ENCODE results near the gene ARHGAP26.
A peak's percentile ranks its signal among the peaks of the same experiment; 100 is the strongest.
"Not testable (repeated sequence)": the region's sequence is repeated elsewhere in the genome, so short reads cannot be mapped to it uniquely, and the experiment has no call there.

Gene ARHGAP26

GRCh38 chr5:143200781-143201398, 430.7 kb downstream of the ARHGAP26 start:
- in situ Hi-C loops (cut with HindIII; ENCODE audit: low pct_unique_long_range_greater_than_20kb, low sequenced_read_pairs), result no loop called here
- no peak for DNase-seq (ENCODE audit: low read depth in 1 of 2, low spot score in 1 of 2)
- no peak for TF ChIP-seq JUND (IDR thresholded peaks at IDR 0.05; ENCODE audit: low read depth)

DNA sequence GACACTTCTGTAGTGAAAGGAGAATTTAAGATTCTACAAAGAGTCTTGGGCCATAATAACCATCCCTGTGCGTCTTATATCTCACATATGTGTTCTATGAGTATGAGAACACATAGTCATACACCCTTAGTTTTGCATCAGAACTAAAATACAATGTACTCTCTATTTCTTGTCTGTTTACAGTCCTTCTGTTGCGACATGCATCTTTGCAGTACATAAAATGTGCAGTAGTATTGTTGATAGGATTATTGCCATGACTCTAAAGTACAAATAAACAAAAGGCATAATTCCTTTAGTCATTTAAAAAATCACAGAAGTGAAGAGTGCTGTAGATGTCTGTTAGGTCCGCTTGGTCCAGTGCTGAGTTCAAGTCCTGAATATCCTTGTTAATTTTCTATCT, 431.4 kb downstream of the ARHGAP26 start:
- DNase-seq (ENCODE audit: low read depth in 1 of 2, low spot score in 1 of 2), result no peak

DNA sequence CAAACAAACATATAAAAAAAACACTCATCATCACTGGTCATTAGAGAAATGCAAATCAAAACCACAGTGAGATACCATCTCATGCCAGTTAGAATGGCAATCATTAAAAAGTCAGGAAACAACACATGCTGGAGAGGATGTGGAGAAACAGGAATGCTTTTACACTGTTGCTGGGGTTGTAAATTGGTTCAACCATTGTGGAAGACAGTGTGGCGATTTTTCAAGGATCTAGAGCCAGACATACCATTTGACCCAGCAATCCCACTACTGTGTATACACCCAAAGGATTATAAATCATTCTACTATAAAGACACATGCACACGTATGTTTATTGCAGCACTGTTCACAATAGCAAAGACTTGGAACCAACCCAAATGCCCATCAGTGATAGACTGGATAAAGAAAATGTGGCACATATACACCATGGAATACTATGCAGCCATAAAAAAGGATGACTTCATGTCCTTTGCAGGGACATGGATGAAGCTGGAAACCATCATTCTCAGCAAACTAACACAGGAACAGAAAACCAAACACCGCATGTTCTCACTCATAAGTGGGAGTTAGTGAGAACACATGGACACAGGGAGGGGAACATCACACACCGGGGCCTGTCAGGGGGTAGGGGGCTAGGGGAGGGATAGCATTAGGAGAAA, 433.3 kb downstream of the ARHGAP26 start:
- DNase-seq (ENCODE audit: low read depth in 1 of 2, low spot score in 1 of 2); in situ Hi-C loops (cut with HindIII; ENCODE audit: low pct_unique_long_range_greater_than_20kb, low sequenced_read_pairs): not testable (repeated sequence)

More for the DNA sequence above, 431.4 kb downstream of the ARHGAP26 start:
- TF ChIP-seq JUND (IDR thresholded peaks at IDR 0.05; ENCODE audit: low read depth), result no peak
- in situ Hi-C loops (cut with HindIII; ENCODE audit: low pct_unique_long_range_greater_than_20kb, low sequenced_read_pairs), result no loop called here

DNA sequence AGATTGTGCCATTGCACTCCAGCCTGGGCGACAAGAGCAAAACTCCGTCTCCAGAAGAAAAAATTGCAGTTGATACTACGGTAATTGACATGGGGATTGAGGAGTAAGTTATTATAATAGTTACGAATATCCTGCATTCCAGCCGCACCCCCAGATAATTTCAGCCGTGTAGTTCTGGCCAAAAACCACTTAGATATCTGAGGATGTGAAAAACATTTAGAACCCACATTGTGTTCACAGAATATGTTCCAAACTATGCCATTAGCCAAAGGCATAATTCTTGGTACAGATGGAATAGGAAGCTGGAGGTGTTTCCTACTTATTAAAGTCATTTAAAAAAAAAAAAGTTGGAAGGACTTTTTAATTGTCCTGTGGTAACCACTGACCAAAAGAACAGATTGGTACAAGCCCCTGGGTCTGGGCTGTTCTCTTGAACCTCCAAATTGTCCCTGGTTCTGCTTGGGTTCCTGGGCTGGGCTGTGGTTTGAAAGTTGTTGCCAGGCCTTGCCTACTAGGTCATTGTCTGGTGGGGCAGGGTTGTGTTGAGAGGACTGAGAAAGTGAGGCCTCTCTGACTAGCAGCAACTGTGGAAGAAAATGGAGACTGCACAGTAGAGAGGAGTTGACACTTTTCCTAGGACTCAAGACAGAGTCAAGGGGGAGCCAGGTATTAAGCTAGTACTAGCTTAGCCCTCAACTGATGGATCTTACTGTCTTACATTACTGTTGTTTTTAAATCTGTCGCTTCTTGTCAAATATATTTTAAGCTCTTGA, 434.5 kb downstream of the ARHGAP26 start:
- TF ChIP-seq JUND (IDR thresholded peaks at IDR 0.05; ENCODE audit: low read depth), result no peak
- in situ Hi-C loops (cut with HindIII; ENCODE audit: low pct_unique_long_range_greater_than_20kb, low sequenced_read_pairs), result no loop called here
- no peak for DNase-seq (ENCODE audit: low read depth in 1 of 2, low spot score in 1 of 2)

DNA sequence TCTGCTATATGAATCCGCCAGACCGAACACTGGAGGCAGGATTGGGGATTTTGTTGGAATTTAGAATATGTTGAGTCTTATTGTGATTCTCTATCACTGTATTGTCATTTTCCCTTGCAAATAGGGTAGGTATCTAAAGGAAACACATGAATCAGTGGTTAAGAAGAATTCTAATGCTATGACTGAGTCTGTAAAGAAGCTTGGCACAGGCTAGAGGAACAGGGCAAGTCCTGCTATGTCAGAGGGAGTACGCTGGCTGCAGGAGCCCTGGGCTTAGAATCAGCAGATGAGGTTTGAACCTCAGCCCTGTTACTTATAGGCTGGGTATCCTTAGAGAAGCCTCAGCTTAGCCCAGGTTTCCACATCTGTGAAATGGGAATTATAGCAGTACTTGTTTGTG, 435.2 kb downstream of the ARHGAP26 start:
- no peak for DNase-seq (ENCODE audit: low read depth in 1 of 2, low spot score in 1 of 2)
- no peak for TF ChIP-seq JUND (IDR thresholded peaks at IDR 0.05; ENCODE audit: low read depth)
- in situ Hi-C loops (cut with HindIII; ENCODE audit: low pct_unique_long_range_greater_than_20kb, low sequenced_read_pairs), result no loop called here

- no peak for TF ChIP-seq JUND (IDR thresholded peaks at IDR 0.05; ENCODE audit: low read depth)
- DNase-seq (ENCODE audit: low read depth in 1 of 2, low spot score in 1 of 2), result no peak
- in situ Hi-C loops (cut with HindIII; ENCODE audit: low pct_unique_long_range_greater_than_20kb, low sequenced_read_pairs), result no loop called here
Measured at GRCh38 chr5:143205883-143206195, 435.7 kb downstream of the ARHGAP26 start.

GRCh38 chr5:143206196-143207053, 436.2 kb downstream of the ARHGAP26 start:
- peak in 1 of 2 experiments; percentile 37 for DNase-seq (ENCODE audit: low read depth in 1 of 2, low spot score in 1 of 2)
- TF ChIP-seq JUND (IDR thresholded peaks at IDR 0.05; ENCODE audit: low read depth), result no peak
- in situ Hi-C loops (cut with HindIII; ENCODE audit: low pct_unique_long_range_greater_than_20kb, low sequenced_read_pairs), result no loop called here

GRCh38 chr5:143207058-143207457, 436.9 kb downstream of the ARHGAP26 start:
- in situ Hi-C loops (cut with HindIII; ENCODE audit: low pct_unique_long_range_greater_than_20kb, low sequenced_read_pairs), result no loop called here
- no peak for TF ChIP-seq JUND (IDR thresholded peaks at IDR 0.05; ENCODE audit: low read depth)
- no peak for DNase-seq (ENCODE audit: low read depth in 1 of 2, low spot score in 1 of 2)

DNA sequence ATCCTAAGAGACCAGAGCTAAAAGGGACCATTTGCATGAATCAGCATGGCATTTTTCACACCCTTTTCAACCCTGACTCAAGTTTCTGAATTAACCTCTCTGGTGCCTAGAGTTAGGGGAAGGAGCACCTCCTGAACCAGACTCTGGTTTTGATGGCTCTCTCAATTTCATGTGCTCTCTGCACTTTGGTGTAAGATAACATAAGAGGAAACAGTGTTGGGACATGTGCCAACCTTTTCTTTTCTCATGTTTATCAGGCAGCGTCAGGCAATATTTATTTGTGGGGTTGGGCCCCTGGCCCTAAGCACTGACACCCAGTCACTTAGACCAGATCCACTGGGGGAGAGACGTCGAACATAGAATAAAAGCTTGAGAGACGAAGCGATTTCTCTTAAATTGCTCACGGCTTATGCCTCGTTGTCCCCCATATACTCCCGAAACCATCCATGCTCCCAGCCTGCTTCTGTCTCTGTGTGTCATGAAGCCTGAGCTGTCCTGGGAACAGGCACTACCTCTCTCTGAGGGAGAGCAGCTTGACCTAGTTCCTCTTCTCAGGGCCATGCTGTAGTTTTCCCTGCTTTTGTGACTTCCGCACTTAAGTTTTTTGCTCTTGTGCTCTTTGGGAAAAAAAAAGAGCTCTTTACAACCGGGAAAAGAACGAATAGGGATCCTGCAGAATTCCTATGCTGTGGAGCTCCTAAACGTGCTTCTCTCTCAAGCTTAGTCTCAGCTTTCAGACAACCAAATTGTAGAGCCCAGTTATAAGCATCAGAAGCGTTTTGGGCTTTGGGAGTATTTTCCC, 437.6 kb downstream of the ARHGAP26 start:
- DNase-seq (ENCODE audit: low read depth in 1 of 2, low spot score in 1 of 2), result no peak
- no peak for TF ChIP-seq JUND (IDR thresholded peaks at IDR 0.05; ENCODE audit: low read depth)
- in situ Hi-C loops (cut with HindIII; ENCODE audit: low pct_unique_long_range_greater_than_20kb, low sequenced_read_pairs), result no loop called here

DNA sequence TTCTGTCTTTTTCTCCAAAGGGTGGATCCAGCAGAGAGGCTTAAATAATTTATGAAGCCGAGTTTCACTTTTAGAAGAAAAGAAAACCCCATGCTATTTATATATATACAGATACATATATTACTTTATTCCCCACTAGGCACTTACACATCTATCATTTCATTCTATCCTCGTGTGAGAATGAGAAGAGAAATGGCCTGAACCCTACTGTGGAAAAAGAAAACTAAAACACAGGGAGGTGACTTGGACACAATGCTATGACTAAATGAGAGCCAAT, 438.1 kb downstream of the ARHGAP26 start:
- in situ Hi-C loops (cut with HindIII; ENCODE audit: low pct_unique_long_range_greater_than_20kb, low sequenced_read_pairs), result no loop called here
- no peak for DNase-seq (ENCODE audit: low read depth in 1 of 2, low spot score in 1 of 2)
- no peak for TF ChIP-seq JUND (IDR thresholded peaks at IDR 0.05; ENCODE audit: low read depth)

DNA sequence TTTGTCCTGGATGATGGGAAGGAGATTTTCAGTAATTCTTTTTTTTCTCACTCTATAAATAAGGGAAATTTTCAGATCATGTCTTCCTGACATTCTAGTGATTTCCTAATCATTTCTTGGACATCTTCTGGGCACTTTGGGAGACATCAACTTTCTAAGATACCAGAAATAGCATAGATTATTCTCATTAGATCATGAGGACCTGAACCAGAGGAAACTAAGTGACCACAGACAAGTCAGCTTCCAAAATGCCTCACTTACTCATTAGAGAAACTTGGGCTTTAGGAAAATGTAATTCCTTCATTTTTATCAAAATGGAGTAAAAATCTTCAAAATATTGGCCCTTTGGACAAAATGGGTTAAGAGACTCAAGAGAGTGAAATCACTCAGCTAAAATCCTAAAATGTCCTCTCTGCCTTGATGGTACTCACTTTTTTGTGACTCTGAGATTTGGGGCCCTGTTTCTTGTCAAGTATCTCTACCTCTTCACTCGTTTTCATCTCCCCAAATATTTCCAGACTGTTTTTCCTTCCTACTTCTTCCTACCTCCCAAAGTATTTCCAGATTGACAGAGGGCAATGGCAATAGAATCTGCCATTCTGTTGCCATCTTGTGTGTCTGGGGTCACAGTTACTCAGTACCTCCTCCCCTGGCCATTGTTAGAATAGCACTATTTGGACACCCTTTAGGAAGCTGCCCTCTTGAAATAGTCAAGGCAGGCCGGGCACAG, 438.8 kb downstream of the ARHGAP26 start:
- TF ChIP-seq JUND (IDR thresholded peaks at IDR 0.05; ENCODE audit: low read depth), result no peak
- DNase-seq (ENCODE audit: low read depth in 1 of 2, low spot score in 1 of 2), result no peak
- in situ Hi-C loops (cut with HindIII; ENCODE audit: low pct_unique_long_range_greater_than_20kb, low sequenced_read_pairs), result no loop called here

Data from T47D (cell line).